ENCODE results near the gene FCMR. TPM values are rescaled to one million over a fixed set of nuclear protein-coding genes. Genes with fewer than 3 reads are reported as not detected.

FCMR gene
- total and polyA plus RNA-seq, 4 donors, result 0.70 to 3.6 (median 1.7) TPM

DNA sequence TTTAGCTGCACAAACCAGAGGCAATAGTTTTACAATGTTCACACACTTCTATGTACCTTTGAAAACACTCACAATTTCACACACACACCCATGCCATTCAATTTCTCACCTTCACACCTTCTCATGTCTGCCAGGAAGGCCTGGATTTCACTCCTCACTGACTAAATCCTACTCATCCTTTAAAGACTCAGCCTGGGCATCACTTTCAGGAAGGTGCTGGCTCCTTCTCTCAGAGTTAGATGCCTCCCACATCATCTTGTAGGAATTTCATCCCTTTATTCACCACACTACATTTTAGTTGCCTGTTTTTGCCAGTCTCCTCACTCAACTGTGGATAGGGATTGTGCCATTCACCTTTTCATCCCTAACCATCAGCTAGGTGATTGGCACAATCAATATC, 54.0 kb downstream of the FCMR start:
- Histone ChIP-seq H3K4me3 (ENCODE audit: low read depth in 1 of 3, low read length in 3 of 3) (no peak overlapping the region), H3K27ac (ENCODE audit: low read depth in 1 of 2, low read length in 2 of 2) (no peak overlapping the region), H3K4me1 (ENCODE audit: control insufficient read depth in 4 of 4, insufficient read depth in 4 of 4, low read length in 3 of 4) (peaks cover 0 to 8% (median 3%) of the 10 kb centered on the region in 4 donors), H3K27me3 (ENCODE audit: control insufficient read depth in 4 of 4, insufficient read depth in 4 of 4, low read length in 3 of 4) (no peaks in the 10 kb centered on the region), H3K9ac (ENCODE audit: low read depth in 1 of 2, low read length in 2 of 2) (no peak overlapping the region), H3K36me3 (ENCODE audit: control insufficient read depth in 4 of 4, insufficient read depth in 3 of 4, low read depth in 1 of 4, low read length in 3 of 4) (no peaks in the 10 kb centered on the region), H3K9me3 (ENCODE audit: control insufficient read depth in 4 of 4, low read length in 3 of 4) (no peaks in the 10 kb centered on the region)
- TF ChIP-seq SP1 (IDR thresholded peaks at IDR 0.05) (no peak), REST (IDR thresholded peaks at IDR 0.05) (no peak), RXRA (IDR thresholded peaks at IDR 0.05) (no peak), YY1 (IDR thresholded peaks at IDR 0.05) (no peak), RAD21 (IDR thresholded peaks at IDR 0.05) (no peak), TAF1 (conservative IDR thresholded peaks at IDR 0.05) (no peak), NR2F2 (IDR thresholded peaks at IDR 0.05) (no peak), HNF4G (IDR thresholded peaks at IDR 0.05) (no peak), GABPA (IDR thresholded peaks at IDR 0.05 in 1 of 2, conservative IDR thresholded peaks at IDR 0.05 in 1 of 2) (no peak)
- TF ChIP-seq, protein P1, sequence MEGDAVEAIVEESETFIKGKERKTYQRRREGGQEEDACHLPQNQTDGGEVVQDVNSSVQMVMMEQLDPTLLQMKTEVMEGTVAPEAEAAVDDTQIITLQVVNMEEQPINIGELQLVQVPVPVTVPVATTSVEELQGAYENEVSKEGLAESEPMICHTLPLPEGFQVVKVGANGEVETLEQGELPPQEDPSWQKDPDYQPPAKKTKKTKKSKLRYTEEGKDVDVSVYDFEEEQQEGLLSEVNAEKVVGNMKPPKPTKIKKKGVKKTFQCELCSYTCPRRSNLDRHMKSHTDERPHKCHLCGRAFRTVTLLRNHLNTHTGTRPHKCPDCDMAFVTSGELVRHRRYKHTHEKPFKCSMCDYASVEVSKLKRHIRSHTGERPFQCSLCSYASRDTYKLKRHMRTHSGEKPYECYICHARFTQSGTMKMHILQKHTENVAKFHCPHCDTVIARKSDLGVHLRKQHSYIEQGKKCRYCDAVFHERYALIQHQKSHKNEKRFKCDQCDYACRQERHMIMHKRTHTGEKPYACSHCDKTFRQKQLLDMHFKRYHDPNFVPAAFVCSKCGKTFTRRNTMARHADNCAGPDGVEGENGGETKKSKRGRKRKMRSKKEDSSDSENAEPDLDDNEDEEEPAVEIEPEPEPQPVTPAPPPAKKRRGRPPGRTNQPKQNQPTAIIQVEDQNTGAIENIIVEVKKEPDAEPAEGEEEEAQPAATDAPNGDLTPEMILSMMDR (IDR thresholded peaks at IDR 0.05; ENCODE audit: low read depth, low read length, missing input control), result no peak
- TF ChIP-seq, protein P2, sequence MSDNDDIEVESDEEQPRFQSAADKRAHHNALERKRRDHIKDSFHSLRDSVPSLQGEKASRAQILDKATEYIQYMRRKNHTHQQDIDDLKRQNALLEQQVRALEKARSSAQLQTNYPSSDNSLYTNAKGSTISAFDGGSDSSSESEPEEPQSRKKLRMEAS (IDR thresholded peaks at IDR 0.05), result no peak
- no peak for DNase-seq (ENCODE audit: low spot score)

DNA sequence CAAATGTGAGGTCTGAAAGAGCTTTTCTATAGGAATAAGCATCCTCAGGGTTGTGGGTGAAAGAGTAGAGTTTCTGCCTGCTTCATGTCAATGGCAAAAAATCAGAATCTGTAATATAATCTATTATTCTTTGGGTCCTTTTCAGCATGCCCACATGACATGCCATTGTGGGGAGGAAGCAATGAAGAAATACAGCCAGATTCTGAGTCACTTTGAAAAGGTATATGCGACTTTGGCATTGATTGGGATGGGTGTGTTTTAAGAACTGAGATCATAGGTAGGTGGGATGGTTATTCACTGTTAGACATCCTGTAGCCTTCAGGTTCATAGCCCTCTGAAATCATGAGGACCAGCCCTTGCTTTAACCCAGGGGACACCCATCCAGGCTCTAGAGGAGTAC, 54.5 kb downstream of the FCMR start:
- no peak overlapping the region for H3K4me3 ChIP-seq (ENCODE audit: low read depth in 1 of 3, low read length in 3 of 3)
- H3K36me3 ChIP-seq (ENCODE audit: control insufficient read depth in 4 of 4, insufficient read depth in 3 of 4, low read depth in 1 of 4, low read length in 3 of 4), result no peaks in the 10 kb centered on the region
- no peaks in the 10 kb centered on the region for H3K9me3 ChIP-seq (ENCODE audit: control insufficient read depth in 4 of 4, low read length in 3 of 4)
- peaks cover 0 to 8% (median 3%) of the 10 kb centered on the region in 4 donors for H3K4me1 ChIP-seq (ENCODE audit: control insufficient read depth in 4 of 4, insufficient read depth in 4 of 4, low read length in 3 of 4)
- no peak overlapping the region for H3K27ac ChIP-seq (ENCODE audit: low read depth in 1 of 2, low read length in 2 of 2)
- no peak for DNase-seq (ENCODE audit: low spot score)
- H3K9ac ChIP-seq (ENCODE audit: low read depth in 1 of 2, low read length in 2 of 2), result no peak overlapping the region
- H3K27me3 ChIP-seq (ENCODE audit: control insufficient read depth in 4 of 4, insufficient read depth in 4 of 4, low read length in 3 of 4), result no peaks in the 10 kb centered on the region
- WGBS, result 93% methylated on average over 1 of the region's 1 CpG
- TF ChIP-seq NR2F2 (IDR thresholded peaks at IDR 0.05) (no peak), YY1 (IDR thresholded peaks at IDR 0.05) (no peak), GABPA (IDR thresholded peaks at IDR 0.05 in 1 of 2, conservative IDR thresholded peaks at IDR 0.05 in 1 of 2) (no peak), TAF1 (conservative IDR thresholded peaks at IDR 0.05) (no peak), FOXA1 (IDR thresholded peaks at IDR 0.05) (no peak), JUND (IDR thresholded peaks at IDR 0.05) (no peak), HNF4A (conservative IDR thresholded peaks at IDR 0.05) (no peak), FOXA2 (IDR thresholded peaks at IDR 0.05) (no peak), EGR1 (IDR thresholded peaks at IDR 0.05; ENCODE audit: low read depth in 2 of 2) (no peak), RAD21 (IDR thresholded peaks at IDR 0.05) (no peak), SP1 (IDR thresholded peaks at IDR 0.05) (no peak), REST (IDR thresholded peaks at IDR 0.05) (no peak), RXRA (IDR thresholded peaks at IDR 0.05) (no peak)
- TF ChIP-seq, protein P3, sequence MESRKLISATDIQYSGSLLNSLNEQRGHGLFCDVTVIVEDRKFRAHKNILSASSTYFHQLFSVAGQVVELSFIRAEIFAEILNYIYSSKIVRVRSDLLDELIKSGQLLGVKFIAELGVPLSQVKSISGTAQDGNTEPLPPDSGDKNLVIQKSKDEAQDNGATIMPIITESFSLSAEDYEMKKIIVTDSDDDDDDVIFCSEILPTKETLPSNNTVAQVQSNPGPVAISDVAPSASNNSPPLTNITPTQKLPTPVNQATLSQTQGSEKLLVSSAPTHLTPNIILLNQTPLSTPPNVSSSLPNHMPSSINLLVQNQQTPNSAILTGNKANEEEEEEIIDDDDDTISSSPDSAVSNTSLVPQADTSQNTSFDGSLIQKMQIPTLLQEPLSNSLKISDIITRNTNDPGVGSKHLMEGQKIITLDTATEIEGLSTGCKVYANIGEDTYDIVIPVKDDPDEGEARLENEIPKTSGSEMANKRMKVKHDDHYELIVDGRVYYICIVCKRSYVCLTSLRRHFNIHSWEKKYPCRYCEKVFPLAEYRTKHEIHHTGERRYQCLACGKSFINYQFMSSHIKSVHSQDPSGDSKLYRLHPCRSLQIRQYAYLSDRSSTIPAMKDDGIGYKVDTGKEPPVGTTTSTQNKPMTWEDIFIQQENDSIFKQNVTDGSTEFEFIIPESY (IDR thresholded peaks at IDR 0.05), result no peak
- TF ChIP-seq, protein P1 (IDR thresholded peaks at IDR 0.05; ENCODE audit: low read depth, low read length, missing input control), result no peak
- TF ChIP-seq, protein P4, sequence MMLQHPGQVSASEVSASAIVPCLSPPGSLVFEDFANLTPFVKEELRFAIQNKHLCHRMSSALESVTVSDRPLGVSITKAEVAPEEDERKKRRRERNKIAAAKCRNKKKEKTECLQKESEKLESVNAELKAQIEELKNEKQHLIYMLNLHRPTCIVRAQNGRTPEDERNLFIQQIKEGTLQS (IDR thresholded peaks at IDR 0.05), result no peak
- TF ChIP-seq, protein P2 (IDR thresholded peaks at IDR 0.05), result no peak

Data from liver (tissue), 9 donors.